ENCODE data around the gene SKOR2.
A peak's percentile ranks its signal among the peaks of the same experiment; 100 is the strongest.

Gene SKOR2

DNA sequence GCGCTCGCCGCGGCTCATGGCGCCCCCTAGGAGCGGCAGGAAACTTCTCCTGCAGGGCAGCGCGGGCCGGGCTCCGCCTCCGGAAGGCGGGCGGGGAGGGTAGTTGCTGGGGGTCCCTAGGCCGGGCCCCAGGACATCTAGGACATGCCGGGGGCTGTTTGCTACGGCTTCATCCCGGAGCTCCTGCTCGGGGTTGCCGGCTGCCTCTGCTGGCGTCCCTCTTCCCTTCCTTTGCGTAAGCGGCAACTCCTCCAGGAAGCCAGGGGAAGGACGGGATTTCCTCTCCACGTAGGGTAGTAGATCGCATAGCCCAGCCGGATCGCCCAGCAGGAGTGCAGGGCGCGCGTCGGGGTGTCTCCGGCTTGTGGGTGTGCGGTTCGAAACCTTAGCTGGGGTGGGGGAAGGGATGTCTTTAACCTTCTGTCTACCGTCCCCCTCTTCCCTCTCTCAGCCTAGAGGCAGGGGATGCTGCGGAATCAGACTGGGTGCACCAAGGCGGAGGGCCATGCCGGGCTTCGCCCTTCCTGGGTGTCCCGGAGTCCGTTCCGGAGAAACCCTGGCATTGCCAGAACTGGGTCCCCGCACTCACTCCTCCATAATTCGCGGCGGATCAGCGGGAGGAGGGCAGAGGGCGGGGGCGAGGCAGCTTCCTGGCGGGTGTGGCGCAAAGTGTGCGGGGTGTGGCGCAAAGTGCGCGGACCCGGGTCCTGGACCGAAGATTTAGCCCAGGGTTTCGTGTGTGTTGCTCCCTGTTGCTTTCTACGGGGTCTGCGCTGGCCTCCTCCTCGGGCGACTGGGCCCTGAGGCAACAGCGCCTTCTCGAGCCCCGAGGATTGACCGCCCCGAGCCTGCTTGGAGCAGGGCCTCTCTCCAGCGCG lies 12.2 kb upstream of the SKOR2 start:
- H3K27me3 Mint-ChIP-seq = peaks cover 65 to 80% of the 10 kb centered on the region in 2 donors
- no peaks in the 10 kb centered on the region for H3K36me3 Mint-ChIP-seq (ENCODE audit: insufficient read depth)

DNA sequence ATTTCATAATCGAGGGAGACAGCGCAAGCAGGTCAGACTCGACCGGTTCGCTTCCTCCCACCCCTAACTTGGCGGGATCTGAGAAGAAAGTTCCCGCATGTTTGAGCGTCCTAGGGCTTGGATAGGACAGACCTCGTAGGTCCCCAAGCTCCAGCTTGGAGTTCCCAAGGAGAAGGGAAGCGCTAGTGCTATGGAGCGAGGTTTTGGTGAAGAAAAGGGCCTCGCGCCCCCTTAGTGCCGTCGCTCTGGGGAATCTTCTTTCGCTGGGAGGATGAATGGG lies 11.6 kb upstream of the SKOR2 start:
- peaks cover 66 to 81% of the 10 kb centered on the region in 2 donors for H3K27me3 Mint-ChIP-seq
- peaks cover 0 to 4% of the 10 kb centered on the region in 2 donors for H3K9me3 Mint-ChIP-seq
- H3K4me1 Mint-ChIP-seq (ENCODE audit: low read depth in 2 of 2) = no peaks in the 10 kb centered on the region
- H3K27ac Mint-ChIP-seq = no peak overlapping the region
- no peak for ATAC-seq (replicated peaks)
- no peak for DNase-seq
- no peak overlapping the region for H3K4me3 Mint-ChIP-seq
- no peaks in the 10 kb centered on the region for H3K36me3 Mint-ChIP-seq (ENCODE audit: insufficient read depth)

More for the DNA sequence above, 12.2 kb upstream of the SKOR2 start:
- ATAC-seq (replicated peaks) (no peak), DNase-seq (no peak)
- H3K27ac Mint-ChIP-seq = no peak overlapping the region
- no peak overlapping the region for H3K4me3 Mint-ChIP-seq
- no peaks in the 10 kb centered on the region for H3K4me1 Mint-ChIP-seq (ENCODE audit: low read depth in 2 of 2)
- H3K9me3 Mint-ChIP-seq = peaks cover 0 to 4% of the 10 kb centered on the region in 2 donors

DNA sequence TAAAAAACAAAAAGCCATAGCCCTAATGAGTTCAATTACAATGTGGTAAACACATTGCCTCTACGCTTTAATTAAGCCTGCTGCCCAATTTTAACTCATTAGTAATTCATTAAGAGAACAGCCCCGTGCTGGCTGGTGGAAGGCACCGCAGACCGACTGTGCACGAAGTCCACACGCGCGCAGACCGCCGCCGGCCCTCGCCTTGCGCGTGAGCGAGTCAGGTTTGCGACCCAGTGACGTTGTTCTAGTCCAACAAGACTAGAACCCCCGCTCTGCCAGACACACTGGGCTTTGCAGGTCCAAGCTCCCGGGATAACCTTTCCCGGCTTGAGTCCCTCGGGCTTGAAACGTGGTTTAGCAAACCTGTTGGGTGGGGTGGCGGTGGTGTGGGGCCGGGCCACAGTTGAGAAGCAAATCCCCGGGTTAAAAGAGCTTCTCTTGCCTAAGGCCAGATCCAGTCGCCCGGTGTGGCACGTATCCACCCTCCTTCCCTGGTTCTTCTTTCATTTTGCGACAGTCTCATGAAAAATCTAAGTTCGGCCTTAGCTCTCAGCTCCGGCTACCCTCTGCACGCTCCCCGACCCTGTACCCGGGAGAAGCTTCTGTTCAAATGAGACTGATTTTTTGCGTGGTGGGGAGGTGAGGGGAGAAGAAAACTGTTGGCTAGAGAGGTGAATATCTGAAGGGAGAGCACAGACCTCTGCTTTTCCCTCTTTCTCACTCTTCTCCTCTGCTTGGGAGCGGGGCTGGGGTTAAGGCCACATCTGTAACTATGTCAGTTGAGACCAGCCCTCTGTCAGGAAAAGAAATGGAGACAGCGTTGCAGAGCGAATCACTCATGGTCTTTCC lies 11.1 kb upstream of the SKOR2 start:
- H3K4me1 Mint-ChIP-seq (ENCODE audit: low read depth in 2 of 2) = no peaks in the 10 kb centered on the region
- H3K9me3 Mint-ChIP-seq = peaks cover 0 to 4% of the 10 kb centered on the region in 2 donors
- no peak overlapping the region for H3K4me3 Mint-ChIP-seq
- DNase-seq = no peak
- no peak for ATAC-seq (replicated peaks)
- peaks cover 64 to 81% of the 10 kb centered on the region in 2 donors for H3K27me3 Mint-ChIP-seq
- H3K27ac Mint-ChIP-seq = no peak overlapping the region
- H3K36me3 Mint-ChIP-seq (ENCODE audit: insufficient read depth) = no peaks in the 10 kb centered on the region

DNA sequence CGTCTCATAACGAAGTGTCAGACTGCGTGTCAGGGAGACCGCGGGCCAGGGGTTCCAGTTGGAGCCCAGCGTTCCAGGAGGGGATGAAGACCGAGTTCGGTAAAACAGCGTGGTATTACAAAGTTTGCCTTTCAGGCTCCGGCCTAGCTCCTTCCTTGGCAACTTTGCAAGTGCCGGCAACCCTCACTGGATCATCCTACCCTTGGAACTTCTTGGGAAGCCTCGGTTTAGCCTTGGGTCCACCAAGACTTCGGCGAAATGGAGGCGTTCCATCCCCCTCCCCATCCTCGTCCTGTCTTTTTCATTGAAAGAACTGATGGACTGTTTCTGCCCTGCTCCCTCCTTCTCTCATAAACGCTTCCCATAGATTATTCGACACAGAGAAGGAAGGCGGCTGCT lies 10.4 kb upstream of the SKOR2 start:
- DNase-seq (no peak), ATAC-seq (replicated peaks) (no peak)
- H3K27ac Mint-ChIP-seq = no peak overlapping the region
- no peaks in the 10 kb centered on the region for H3K4me1 Mint-ChIP-seq (ENCODE audit: low read depth in 2 of 2)
- no peaks in the 10 kb centered on the region for H3K36me3 Mint-ChIP-seq (ENCODE audit: insufficient read depth)
- no peak overlapping the region for H3K4me3 Mint-ChIP-seq
- peaks cover 0 to 4% of the 10 kb centered on the region in 2 donors for H3K9me3 Mint-ChIP-seq
- peaks cover 68 to 88% of the 10 kb centered on the region in 2 donors for H3K27me3 Mint-ChIP-seq

DNA sequence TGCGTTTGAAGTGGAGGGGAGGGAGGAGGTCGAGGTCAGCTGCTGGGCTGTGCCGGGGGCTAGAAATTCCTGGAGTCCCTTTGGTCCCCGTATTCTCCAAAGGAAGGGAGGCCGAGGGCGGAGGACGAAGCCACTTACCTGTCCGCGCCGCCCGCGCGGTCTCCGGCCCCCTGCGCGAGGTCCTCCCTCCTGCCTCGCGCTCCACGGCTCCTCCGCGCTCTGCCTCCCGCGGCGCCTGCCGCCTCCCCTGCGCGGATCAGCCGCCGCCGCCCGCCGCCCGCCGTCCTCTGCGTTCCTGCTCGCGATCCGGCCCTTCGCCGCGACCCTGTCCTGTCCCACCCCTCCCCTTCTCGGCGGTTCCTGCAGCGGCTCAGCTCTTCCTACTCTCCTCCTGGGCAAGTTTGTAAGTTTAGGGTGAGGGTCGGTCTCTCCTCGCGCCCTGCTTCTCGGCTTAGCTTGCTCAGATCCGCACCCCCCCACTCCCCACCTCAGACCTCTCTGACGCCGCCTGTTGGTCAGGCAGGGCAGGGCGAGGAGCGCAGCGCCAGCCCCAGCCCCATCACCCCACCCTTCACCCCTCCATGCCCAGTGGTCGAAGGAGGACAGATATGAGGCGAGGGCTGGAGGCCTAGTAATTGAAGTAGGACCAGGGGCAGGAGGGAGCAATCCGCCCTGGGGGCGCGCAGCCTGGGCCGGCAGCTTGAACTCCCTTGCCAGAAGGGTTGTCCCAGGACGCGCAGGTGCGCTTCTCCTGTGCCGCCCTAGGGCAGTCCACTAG lies 9.7 kb upstream of the SKOR2 start:
- Mint-ChIP-seq H3K4me3 (no peak overlapping the region), H3K9me3 (peaks cover 0 to 4% of the 10 kb centered on the region in 2 donors), H3K27ac (no peak overlapping the region), H3K4me1 (ENCODE audit: low read depth in 2 of 2) (no peaks in the 10 kb centered on the region), H3K27me3 (peaks cover 76 to 89% of the 10 kb centered on the region in 2 donors), H3K36me3 (ENCODE audit: insufficient read depth) (no peaks in the 10 kb centered on the region)
- DNase-seq = no peak
- no peak for ATAC-seq (replicated peaks)

DNA sequence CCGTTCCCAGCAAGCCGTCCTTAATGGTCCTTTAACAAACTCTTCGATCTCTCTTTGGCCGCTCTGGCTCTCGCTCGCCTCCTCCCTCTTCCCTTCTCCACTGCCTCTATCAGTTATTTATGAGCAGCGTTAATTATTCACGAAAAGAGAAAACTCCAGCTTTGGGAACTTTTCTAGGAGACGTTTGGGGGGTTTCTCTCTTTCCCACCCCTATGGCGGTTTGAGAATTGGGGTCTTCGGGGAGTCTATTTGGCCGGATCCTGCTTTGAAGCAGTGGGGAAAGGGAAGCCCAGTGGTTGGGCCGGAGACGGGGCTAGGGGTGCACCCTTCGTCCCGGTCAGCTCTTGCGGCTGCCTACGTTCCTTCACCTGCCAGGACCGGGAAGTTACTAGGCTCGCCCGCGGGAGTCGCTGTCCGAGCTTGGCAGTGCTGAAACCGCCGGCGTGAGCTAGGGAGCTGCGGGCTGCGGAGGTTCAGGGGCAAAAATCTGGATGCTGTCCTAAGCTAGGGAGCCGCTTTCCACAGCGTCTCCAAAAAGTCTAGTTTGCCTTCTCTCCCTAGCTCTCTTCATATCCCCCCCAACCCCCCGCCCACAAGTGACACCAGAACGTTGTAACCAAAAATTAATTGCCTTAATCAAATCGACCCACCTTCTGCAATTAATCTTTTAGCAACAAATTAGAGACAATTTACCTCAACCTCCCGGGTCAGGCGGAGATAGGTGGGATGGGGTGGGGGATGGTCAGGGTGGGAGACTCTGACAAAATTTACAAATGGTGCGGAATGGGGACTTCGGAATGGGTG lies 8.9 kb upstream of the SKOR2 start:
- no peak for DNase-seq
- ATAC-seq (replicated peaks) = no peak
- no peak overlapping the region for H3K4me3 Mint-ChIP-seq
- H3K4me1 Mint-ChIP-seq (ENCODE audit: low read depth in 2 of 2) = no peaks in the 10 kb centered on the region
- peaks cover 0 to 4% of the 10 kb centered on the region in 2 donors for H3K9me3 Mint-ChIP-seq
- peaks cover 83 to 90% of the 10 kb centered on the region in 2 donors for H3K27me3 Mint-ChIP-seq
- H3K27ac Mint-ChIP-seq = no peak overlapping the region
- H3K36me3 Mint-ChIP-seq (ENCODE audit: insufficient read depth) = no peaks in the 10 kb centered on the region

DNA sequence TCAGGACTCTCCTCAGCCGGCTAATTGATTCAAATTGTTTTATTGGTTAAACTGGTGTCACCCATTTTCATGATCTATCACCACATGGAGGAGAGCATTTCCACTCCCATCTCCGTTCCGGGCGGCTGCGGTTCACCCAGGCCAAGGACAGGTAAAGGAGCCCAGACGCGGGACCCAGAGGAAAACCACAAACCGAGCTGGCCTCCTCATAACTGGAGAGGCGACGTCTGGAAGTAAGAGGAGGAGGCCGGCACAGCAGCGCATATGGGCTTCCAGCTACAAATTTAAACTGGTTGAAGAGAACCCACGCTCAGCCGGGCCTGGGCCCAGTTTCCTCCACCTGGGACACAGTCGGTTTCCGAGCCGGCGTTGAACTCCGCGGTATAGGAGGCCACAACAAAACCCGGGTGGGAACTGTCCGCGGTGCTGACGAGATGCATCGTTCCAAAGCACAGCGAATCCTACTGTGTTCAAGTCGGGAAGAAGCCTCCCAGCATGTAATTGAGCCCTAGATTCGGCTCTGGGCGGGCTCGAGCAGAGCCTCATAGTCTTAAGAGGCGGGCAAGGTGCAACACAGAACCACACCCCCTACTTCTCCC lies 3.0 kb upstream of the SKOR2 start:
- peaks cover 88 to 90% of the 10 kb centered on the region in 2 donors for H3K27me3 Mint-ChIP-seq
- no peak for ATAC-seq (replicated peaks)
- H3K9me3 Mint-ChIP-seq = peaks cover 3 to 8% of the 10 kb centered on the region in 2 donors
- H3K4me1 Mint-ChIP-seq (ENCODE audit: low read depth in 2 of 2) = peaks cover 0 to 5% of the 10 kb centered on the region in 2 donors
- DNase-seq = peak in 1 of 3 experiments; percentile 1
- H3K4me3 Mint-ChIP-seq = no peak overlapping the region
- no peaks in the 10 kb centered on the region for H3K36me3 Mint-ChIP-seq (ENCODE audit: insufficient read depth)
- no peak overlapping the region for H3K27ac Mint-ChIP-seq

DNA sequence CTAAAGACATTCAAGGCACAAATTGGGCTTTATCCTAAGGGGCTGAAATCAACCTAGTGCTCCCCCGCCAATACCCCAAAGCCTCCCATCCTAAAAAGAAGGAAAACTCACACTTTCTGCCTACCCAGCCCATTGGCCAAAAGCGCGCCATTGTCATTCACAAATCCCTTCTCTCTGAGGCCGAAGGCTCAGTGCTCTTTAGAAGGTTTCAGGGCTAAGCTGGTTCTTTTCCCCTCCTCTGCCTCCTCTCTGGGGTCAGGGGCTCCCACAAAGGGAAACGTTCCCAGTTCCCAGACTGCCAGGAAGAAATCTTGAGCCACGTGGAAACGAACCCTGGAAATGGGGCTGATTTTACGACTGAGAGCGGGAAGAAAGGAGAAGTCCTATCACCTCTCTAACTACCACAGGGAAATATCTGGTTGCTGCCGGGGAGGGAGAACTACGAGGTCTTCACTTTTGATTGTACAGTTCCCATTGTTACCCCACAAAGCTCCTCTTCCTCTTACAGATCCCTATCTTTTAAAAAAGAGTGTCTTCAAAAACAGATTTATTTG lies 1.7 kb upstream of the SKOR2 start:
- DNase-seq (no peak), ATAC-seq (replicated peaks) (no peak)
- H3K27ac Mint-ChIP-seq = no peak overlapping the region
- H3K4me3 Mint-ChIP-seq = no peak overlapping the region
- peaks cover 3 to 8% of the 10 kb centered on the region in 2 donors for H3K9me3 Mint-ChIP-seq
- H3K36me3 Mint-ChIP-seq (ENCODE audit: insufficient read depth) = no peaks in the 10 kb centered on the region
- peaks cover 0 to 5% of the 10 kb centered on the region in 2 donors for H3K4me1 Mint-ChIP-seq (ENCODE audit: low read depth in 2 of 2)
- peaks cover 90 to 94% of the 10 kb centered on the region in 2 donors for H3K27me3 Mint-ChIP-seq

DNA sequence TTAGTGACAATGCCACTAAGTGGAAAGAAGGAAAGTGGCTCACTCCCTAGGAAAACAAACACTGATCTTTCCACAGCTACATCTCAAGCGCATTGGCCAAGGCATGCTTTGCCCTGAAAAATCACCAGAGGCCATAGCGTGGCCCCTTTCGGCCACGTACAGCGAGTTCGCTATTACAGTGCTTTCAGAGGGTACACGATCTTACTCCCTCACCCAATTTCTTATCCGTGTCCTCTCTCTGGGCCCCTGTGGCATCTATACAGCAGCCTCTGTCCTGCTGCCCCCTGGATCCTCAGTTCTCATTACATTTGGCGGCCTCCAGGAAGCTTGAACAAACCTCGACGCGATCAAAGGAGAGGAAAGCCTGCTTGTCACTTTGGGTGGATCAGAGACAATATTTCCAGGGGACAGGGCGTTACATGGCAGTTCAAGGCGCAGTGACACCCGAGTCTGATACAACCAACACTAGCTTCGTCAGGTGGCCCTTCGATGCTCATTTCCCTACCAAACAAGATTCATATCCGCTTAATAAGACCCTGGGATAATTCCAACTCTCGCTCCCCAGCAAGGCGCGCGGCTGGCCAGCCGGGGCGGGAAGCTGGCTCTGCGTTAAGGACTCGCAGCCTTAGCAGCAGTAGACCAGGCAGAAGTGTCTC lies 941 bp downstream of the SKOR2 start:
- ATAC-seq (replicated peaks) (no peak), DNase-seq (no peak)
- no peak overlapping the region for H3K27ac Mint-ChIP-seq
- no peaks in the 10 kb centered on the region for H3K36me3 Mint-ChIP-seq (ENCODE audit: insufficient read depth)
- peaks cover 0 to 5% of the 10 kb centered on the region in 2 donors for H3K4me1 Mint-ChIP-seq (ENCODE audit: low read depth in 2 of 2)
- H3K9me3 Mint-ChIP-seq = peaks cover 3 to 8% of the 10 kb centered on the region in 2 donors
- H3K4me3 Mint-ChIP-seq = no peak overlapping the region
- peaks cover 76 to 83% of the 10 kb centered on the region in 2 donors for H3K27me3 Mint-ChIP-seq

DNA sequence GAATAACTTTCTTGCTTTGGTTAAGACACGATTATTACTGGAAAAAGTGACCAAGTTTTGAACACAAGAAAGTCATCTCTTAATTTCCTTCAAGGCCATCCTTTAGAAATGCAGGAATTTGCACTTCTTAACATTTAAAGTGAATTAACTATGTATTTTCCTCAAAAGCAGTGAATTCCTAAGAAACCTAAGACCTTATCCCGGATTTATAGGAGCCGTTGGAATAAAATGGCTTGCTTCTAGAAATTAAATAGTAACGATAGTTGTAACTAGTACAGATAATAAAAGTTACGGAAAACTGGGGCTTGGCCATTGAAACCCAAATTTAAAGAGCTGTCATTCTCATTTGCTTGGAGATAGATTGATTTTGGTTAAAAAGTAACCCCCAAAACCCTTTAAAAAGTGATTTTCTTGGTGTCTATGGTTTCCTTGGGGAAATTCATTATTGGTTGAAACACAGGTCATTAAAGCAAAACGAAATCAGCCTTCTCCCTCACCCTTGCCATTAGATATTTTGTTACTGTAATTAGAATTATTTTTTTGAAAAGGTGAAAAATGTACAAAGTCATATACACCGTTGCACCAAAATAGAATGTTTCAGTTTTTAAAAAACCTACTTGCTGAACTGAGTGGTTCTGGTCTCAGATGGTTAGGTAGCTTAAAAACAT lies 2.0 kb downstream of the SKOR2 start:
- H3K9me3 Mint-ChIP-seq = no peaks in the 10 kb centered on the region
- ATAC-seq (replicated peaks) (no peak), DNase-seq (no peak)
- peaks cover 76 to 83% of the 10 kb centered on the region in 2 donors for H3K27me3 Mint-ChIP-seq
- no peak overlapping the region for H3K27ac Mint-ChIP-seq
- H3K36me3 Mint-ChIP-seq (ENCODE audit: insufficient read depth) = no peaks in the 10 kb centered on the region
- H3K4me1 Mint-ChIP-seq (ENCODE audit: low read depth in 2 of 2) = peaks cover 0 to 5% of the 10 kb centered on the region in 2 donors
- no peak overlapping the region for H3K4me3 Mint-ChIP-seq

DNA sequence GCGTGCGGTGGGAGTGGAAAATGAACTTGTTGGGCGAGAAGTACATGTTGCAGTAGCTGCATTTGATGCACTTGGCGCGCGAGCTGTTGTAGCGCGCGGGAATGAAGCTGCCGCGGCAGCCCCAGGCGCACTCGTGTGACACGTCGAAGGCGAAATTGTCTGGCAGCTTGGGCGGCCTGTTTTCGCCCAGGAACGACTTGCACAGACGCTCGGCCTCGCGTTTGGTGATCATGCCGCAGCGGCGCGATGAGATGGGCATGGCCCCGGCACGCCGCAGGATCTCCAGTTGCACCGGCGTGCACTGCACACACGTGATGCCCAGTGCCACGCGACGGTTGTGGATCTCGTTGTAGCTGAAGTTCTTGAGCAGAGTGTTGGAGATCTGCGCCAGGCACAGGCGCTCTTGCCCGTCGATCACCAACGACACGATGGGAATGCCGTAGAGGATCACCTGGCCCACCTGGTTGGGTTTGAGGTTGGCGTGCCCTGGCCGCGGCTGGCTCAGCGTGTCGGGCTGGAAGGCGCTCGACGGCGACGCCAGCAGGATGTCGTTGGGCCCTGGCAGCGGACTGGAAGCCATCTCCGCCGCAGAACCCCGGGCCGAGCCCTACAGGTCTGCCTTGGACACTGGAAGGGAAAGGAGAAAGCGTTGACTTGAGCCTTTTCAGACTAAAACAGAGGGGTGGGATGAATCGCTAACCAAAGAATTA lies 2.7 kb downstream of the SKOR2 start:
- Mint-ChIP-seq H3K27me3 (peaks cover 76 to 81% of the 10 kb centered on the region in 2 donors), H3K9me3 (no peaks in the 10 kb centered on the region), H3K4me3 (no peak overlapping the region), H3K27ac (no peak overlapping the region), H3K36me3 (ENCODE audit: insufficient read depth) (no peaks in the 10 kb centered on the region), H3K4me1 (ENCODE audit: low read depth in 2 of 2) (peaks cover 0 to 1% of the 10 kb centered on the region in 2 donors)
- DNase-seq = no peak
- no peak for ATAC-seq (replicated peaks)
